IMR-90 (cell line): ENCODE results near the gene MAML3.

Source experiments
- BHLHE40 ChIP-seq: fragments of 150-350 bp; IDR thresholded peaks from 2 replicates; pipeline ENCODE4 v1.6.1; 2016; ENCODE audit warnings: mild to moderate bottlenecking, low read depth, low read length
- CEBPB ChIP-seq: IDR thresholded peaks from 2 replicates; pipeline ENCODE4 v1.6.1; 2012; ENCODE audit warnings: low read depth, low read length, improper control_type of control experiment
- CTCF ChIP-seq: conservative IDR thresholded peaks from 2 replicates; pipeline ENCODE4 v1.5.1; 2012; ENCODE audit warnings: mild to moderate bottlenecking, low read depth, low read length, improper control_type of control experiment
- ELK1 ChIP-seq: fragments of 150-350 bp; IDR thresholded peaks from 2 replicates; pipeline ENCODE4 v1.6.1; 2016; ENCODE audit warnings: low read depth, mild to moderate bottlenecking, low read length, moderate library complexity, borderline replicate concordance
- FOS ChIP-seq: fragments of 150-350 bp; IDR thresholded peaks from 2 replicates; pipeline ENCODE4 v1.6.1; 2016; ENCODE audit warnings: low read depth, low read length
- MAFK ChIP-seq: IDR thresholded peaks from 2 replicates; pipeline ENCODE4 v1.6.1; 2012; ENCODE audit warnings: low read depth, low read length, improper control_type of control experiment
- MXI1 ChIP-seq: IDR thresholded peaks from 2 replicates; pipeline ENCODE4 v1.6.1; 2012; ENCODE audit warnings: low read depth, mild to moderate bottlenecking, low read length, moderate library complexity, borderline replicate concordance
- NFE2L2 ChIP-seq: fragments of 150-350 bp; IDR thresholded peaks from 2 replicates; pipeline ENCODE4 v1.6.1; 2016; ENCODE audit warnings: low read depth, mild to moderate bottlenecking, low read length
- POLR2A ChIP-seq: IDR thresholded peaks from 2 replicates; pipeline ENCODE4 v1.6.1; 2012; ENCODE audit warnings: mild to moderate bottlenecking, low read depth, low read length
- RAD21 ChIP-seq: IDR thresholded peaks from 2 replicates; pipeline ENCODE4 v1.6.1; 2012; ENCODE audit warnings: low read length, improper control_type of control experiment
- RCOR1 ChIP-seq: IDR thresholded peaks from 2 replicates; pipeline ENCODE4 v1.6.1; 2012; ENCODE audit warnings: mild to moderate bottlenecking, low read length, improper control_type of control experiment; ENCODE audit not compliant: insufficient replicate concordance
- RFX5 ChIP-seq: IDR thresholded peaks from 2 replicates; pipeline ENCODE4 v1.8.0; 2012; ENCODE audit warnings: low read depth, mild to moderate bottlenecking, low read length, moderate library complexity
- SMC3 ChIP-seq: fragments of 150-350 bp; IDR thresholded peaks from 2 replicates; pipeline ENCODE4 v1.6.1; 2016; ENCODE audit warnings: low read depth, mild to moderate bottlenecking, antibody characterized with exemption, low read length, moderate library complexity
- USF2 ChIP-seq: fragments of 150-350 bp; IDR thresholded peaks from 2 replicates; pipeline ENCODE4 v1.6.1; 2017; ENCODE audit warnings: mild to moderate bottlenecking, antibody characterized with exemption, low read length, low read depth

- TF ChIP-seq RFX5 (no peak), CTCF (no peak), USF2 (no peak), FOS (no peak), NFE2L2 (no peak), RAD21 (no peak), CEBPB (no peak), POLR2A (no peak), MXI1 (no peak), MAFK (no peak), SMC3 (no peak), ELK1 (no peak), BHLHE40 (no peak), RCOR1 (no peak)
Observed at GRCh38 chr4:139857977-139858376, 296.0 kb downstream of the MAML3 start.
